GM21737 (cell line): ENCODE results near the gene LEPR.
"Not testable (repeated sequence)": the region's sequence is repeated elsewhere in the genome, so short reads cannot be mapped to it uniquely, and the experiment has no call there.

Source experiments
- ATAC-seq: cut with Tn5 transposase; IDR thresholded peaks from one replicate; pipeline ENCODE4 v1.9.1; 2021; ENCODE audit warnings: mild to moderate bottlenecking, moderate library complexity; ENCODE audit not compliant: unreplicated experiment

LEPR gene

DNA sequence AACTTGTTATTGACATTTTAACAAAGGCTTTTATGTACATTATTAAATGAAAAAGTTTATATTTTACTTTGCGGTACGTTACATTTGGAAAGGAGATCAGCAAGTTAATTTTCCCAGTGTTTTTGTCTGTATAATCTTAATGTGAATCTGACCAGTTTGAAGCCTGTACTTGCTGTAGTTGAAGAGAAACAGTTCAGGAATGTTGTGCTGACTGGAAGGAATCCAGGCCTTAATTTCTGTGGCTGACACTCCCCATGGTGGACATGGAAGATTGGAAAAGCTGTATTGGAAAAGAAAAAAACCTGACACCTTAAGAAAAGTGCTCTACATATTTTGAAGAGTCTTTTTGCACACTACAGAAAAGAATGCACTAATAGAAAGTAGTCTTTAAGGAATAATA is 15.5 kb downstream of the LEPR start:
- ATAC-seq = no peak

DNA sequence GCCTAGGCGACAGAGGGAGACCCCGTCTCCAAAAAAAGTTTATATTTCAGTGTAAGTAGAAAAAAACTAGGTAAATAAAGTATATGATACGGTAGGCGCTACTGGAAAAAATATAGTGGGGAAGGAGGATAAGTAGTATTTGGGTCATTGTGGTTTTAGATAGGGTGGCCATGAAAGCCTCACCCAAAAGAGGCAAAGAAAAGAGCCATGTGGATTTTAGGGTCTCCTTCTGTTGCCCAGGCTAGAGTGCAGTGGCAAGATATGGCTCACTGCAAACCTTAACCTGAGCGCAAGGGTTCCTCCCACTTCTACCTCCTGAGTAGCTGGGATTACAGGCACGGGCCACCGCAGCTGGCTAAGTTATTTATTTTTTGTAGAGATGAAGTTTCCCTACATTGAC is 17.1 kb downstream of the LEPR start:
- no peak for ATAC-seq

DNA sequence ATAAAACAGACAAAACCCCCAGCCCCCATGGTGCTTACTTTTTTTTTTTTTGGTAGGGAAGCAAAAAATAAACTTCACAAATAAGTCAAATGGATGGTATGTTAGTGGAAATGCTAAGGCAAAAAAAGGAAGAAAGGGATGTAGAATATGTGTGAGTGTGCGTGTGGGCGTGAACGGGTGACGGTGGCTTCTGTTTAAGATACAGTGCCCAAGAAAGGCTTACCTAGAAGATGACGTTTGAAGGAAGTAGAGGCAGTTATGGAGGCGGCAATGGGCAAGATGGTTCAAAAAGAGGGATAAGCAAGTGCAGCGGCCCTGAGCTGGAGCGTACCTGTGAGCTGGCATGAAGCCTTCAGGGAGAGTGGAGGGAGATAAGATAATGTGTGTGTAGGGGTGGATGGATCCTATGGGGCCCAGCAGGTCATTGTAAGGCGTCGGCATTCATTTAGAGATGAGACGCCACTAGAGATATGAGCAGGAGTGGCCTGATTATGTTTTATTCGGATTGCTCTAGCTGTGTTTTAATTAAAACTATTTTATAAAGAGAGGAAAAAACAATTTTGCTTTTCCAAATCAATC is 19.9 kb downstream of the LEPR start:
- no peak for ATAC-seq

DNA sequence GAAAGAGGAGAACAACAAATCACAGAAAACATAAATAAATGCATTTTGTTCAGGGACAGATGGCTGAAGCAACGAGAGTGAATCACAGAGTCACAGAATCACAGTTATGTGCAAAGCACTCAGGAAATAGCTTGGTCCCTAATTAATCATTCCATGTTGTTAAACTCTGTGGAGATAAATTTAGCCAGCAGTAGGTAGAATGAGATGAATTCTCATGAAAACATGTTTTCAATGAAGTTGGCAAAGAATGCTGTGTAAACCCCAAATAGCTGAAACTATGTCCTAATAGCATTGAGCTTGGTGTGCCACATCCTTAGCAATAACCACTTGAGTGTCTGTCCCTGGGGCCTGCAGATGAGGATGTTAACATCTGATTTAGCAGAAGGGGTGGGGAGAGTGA is 20.4 kb downstream of the LEPR start:
- ATAC-seq = no peak

DNA sequence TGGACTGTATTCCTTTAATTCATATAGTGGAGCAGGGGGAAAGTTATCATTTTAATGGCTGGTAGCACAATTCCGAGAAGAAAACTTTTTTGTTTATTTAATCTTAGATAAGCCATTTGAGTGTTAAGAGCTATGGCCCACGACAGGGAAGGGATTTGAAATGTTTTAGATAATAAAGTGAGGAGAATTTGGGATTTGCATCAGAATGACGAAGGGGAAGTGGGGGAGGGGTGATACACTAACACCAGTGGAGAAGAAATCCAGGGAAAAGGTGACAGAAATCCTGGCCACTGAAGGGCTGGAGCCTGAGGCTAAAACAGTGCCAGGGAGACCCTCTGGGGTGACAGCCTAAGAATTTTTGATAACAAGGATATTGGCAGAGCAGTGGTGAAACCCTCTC is 21.0 kb downstream of the LEPR start:
- no peak for ATAC-seq

DNA sequence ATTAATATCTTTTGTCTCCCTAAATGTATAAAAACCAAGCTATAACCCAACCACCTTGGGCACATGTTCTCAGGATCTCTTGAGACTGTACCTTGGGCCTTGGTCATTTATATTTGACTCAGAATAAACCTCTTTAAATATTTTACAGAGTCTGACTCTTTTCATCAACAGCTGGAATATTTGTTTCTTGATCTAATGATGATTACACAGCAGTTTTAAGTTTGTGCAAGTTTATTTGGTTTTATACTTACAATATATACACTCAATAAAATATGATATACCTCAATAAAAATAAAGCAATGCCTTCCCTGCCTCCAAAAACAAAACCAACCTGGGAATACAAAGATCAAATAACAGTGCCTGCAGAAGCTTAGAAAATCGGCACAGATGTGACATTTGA is 22.0 kb downstream of the LEPR start:
- ATAC-seq = no peak

DNA sequence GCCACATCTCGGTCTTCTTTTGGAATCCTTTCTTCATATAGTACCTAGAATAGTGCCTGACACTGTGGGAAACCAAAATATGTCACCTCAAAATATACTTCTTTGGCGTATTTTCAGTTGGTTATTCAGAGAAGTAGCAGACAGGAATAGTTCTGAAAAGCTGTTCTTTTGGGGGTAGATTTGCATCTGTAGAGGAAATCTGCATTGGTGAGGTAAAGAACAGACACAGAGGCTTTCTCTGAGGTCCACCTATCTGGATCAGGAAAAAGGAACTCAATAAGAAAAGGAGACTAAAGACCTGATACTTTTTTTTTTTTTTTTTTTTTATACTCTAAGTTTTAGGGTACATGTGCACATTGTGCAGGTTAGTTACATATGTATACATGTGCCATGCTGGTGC is 23.2 kb downstream of the LEPR start:
- ATAC-seq = no peak

DNA sequence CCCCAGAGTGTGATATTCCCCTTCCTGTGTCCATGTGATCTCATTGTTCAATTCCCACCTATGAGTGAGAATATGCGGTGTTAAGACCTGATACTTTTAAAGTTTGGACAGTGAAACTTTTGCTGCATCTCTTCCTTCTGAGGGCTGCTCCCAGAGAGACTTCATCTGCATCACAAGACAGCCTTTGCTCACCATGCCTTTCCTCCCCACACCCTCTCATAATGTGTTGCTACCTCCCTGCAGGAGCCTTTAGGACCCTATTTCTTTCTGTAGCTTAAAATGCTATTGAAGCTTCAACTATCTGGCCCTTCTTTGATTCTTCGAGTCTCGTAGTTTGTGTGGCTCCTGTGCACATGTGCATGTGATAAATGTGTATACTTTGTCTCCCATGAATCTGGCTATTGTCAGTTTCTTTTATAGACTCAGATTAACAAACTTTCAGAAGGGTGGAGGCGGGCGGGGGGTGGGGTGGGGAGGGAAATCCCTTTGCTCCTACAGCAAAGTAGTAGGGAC is 23.7 kb downstream of the LEPR start:
- no peak for ATAC-seq

DNA sequence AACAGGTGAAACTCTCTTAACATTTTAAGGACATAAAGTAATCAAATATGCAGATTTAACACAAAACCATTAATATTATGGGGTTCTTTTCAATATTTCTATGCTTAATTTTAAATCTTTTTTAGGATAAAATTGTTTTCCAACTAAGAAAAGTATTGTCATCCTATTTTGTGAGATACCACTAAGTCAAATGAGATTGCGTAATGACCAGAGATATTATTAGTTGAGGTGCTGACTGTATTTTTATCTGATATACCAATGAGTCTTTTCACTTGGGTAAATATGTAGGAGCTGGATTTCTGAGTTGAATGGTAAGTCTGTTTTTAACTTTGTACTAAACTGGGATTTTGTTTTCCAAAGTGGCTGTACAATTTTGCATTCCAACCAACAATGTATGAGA is 25.4 kb downstream of the LEPR start:
- no peak for ATAC-seq

DNA sequence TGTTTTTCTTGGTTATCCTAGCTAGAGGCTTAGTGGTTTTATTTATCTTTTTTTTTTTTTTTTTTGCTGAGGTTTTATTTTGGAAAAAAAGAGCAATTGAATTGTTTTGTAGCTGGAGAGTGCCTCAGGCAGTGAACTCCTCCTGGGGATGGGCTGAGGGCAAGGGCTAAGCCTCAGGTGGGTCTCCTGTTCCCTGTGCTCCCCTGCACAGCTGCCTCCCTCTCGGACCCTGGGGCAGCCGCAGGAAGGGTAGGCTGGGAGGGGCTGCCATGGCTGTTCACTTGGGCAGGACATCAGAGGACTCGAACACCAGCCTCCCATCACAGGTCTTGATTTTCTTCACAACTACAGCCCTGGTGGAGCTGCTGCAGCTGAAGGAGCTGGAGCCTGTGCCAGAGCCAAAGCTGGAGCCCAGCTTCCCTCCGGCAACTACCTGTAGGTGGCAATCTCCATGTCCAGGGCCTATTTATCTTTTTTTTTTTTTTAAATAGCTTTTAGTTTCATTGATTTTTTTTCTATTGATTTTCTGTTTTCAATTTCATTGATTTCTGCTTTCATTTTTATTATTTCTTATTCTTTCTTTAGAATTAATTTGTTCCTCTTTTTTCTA is 28.9 kb downstream of the LEPR start:
- ATAC-seq = no peak

DNA sequence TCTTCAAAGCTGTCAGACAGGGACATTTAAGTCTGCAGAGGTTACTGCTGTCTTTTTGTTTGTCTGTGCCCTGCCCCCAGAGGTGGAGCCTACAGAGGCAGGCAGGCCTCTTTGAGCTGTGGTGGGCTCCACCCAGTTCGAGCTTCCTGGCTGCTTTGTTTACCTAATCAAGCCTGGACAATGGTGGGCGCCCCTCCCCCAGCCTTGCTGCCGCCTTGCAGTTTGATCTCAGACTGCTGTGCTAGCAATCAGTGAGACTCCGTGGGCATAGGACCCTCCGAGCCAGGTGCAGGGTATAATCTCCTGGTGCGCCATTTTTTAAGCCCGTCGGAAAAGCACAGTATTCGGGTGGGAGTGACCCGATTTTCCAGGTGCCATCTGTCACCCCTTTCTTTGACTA is 35.2 kb downstream of the LEPR start:
- not testable (repeated sequence) for ATAC-seq

DNA sequence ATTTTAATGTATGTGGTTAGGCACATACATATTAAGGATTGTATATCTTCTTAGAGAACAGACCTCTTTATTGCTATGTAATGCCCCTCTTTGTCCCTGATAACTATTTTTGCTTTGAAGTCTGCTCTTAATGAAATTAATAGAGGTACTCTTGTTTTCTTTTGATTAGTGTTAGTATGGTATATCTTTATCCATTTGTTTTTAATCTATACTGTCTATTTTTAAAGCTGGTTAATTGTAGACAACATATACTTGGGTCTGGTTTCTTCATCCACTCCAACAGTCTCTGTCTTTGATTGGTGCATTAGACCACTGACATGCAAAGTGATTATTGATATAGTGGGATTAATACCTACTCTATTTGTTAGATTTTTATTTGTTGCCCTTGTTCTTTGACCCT is 36.0 kb downstream of the LEPR start:
- no peak for ATAC-seq

DNA sequence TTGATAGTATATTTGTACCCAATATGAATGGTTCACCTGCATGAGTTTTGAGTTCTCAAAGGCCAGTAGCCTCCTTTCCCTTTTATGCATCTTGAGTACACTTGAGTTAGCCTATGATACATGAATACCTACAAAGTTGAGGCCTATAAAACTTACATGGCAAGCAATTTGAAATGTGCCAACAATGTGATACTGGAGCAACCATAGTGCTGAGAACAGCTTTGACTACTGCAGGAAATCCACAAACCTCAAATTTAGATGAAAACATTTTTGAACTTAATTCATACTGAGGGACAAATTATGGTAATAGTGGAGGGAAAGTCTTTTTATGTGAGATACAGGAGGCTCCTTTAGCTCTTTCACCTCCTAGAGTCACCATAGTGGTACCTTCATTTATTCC is 37.4 kb downstream of the LEPR start:
- ATAC-seq = no peak

DNA sequence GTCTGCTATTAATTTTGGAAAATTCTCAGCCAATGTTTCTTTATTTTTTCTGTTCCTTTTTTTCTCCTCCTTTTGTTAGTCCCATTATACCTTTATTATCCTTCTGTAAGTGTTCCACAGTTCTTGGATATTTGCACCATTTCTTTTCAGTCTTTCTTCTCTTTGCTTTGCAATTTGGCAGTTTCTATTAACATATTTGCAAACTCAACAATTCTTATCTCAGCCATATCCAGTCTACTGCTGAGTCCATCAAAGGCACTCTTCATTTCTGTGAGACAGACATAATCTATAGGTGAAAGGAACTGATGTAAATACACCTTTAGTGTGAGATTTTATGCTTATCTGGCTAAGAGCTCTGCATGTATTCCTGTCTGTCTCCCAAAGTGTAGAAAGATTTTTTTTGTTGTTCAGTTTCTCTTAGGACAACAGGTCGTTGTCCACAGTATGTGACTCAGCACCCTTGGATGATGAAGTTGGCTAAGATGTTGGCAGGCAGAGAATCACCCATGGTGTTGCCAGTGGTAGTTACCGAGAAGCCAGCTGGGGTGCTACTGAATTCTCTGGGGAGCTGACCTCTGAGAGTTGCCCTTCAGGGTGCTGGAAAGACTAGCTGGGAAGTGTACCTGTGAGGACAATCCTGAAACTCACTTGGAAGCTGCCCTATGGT is 38.4 kb downstream of the LEPR start:
- no peak for ATAC-seq

DNA sequence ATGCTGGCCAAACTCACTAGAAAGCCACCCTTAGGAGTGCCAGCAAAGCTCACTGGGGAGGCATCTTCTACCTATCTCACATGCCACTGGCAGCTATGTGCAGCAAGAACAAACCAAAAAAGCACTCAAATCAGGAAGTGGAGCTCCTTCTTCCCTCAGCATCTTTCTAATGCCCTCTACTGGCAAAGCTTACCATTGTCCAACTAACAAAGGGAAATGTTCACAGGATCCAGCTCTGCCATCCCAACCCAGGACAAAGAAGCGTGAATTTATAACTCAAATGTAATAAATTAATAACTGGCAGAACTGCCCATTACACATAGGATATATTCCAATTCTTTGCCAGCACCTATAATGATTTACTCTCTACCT is 38.9 kb downstream of the LEPR start:
- ATAC-seq = peak; percentile 57

DNA sequence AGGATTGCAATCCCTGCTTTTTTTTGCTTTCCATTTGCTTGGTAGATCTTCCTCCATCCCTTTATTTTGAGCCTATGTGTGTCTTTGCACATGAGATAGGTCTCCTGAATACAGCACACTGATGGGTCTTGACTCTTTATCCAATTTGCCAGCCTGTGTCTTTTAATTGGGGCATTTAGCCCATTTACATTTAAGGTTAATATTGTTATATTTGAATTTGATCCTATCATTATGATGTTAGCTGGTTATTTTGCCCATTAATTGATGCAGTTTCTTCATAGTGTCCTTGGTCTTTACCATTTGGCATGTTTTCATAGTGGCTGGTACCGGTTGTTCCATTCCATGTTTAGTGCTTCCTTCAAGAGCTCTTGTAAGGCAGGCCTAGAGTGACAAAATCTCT is 45.4 kb downstream of the LEPR start:
- not testable (repeated sequence) for ATAC-seq

DNA sequence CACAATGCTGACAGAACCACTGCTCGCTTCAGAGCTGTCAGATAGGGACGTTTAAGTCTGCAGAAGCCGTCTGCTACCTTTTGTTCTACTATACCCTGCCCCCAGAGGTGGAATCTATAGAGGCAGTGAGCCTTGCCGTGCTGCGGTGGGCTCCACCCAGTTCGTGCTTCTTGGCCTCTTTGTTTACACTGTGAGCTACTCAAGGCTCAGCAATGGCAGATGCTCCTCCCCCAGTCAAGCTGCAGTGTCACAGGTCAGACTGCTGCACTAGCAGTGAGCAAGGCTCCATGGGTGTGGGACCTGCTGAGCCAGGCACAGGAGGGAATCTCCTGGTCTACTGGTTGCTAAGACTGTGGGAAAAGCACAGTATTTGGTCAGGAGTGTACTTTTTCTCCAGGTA is 47.1 kb downstream of the LEPR start:
- no peak for ATAC-seq

DNA sequence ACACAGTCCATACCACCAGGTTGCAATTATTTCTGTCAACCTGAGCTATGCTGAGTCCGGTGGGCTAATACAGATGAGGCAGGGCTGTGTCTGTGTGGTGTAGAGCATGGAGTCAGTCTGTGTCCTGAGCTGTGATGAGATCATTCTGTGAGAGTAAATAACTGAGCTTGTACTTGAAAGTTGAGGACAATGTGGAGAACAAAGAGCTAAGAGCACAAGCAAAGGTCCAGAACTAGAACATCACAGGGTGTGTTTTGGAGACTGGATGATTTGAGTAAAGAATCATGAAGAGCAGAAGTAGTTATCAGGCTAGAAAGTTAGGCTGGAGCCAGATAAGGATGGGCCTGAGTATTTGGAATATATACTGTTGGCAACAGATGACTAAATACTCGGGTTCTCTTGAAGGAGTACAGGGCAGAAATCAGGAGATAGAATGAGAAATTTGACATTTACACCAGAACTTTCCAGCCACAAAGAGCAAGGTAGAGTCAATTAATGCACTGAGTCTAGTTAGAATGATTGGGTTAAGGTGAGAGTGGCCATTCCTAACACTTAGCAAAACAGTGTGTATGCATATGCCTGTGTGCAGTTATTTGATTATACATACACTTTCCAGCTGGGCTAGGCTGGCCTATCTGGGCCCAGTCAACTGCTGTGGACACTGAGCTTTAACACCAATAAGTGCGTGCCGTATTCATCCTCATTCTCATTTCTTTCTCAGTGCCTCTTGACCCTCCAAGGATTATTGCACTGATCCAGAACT is 48.8 kb downstream of the LEPR start:
- ATAC-seq = no peak

DNA sequence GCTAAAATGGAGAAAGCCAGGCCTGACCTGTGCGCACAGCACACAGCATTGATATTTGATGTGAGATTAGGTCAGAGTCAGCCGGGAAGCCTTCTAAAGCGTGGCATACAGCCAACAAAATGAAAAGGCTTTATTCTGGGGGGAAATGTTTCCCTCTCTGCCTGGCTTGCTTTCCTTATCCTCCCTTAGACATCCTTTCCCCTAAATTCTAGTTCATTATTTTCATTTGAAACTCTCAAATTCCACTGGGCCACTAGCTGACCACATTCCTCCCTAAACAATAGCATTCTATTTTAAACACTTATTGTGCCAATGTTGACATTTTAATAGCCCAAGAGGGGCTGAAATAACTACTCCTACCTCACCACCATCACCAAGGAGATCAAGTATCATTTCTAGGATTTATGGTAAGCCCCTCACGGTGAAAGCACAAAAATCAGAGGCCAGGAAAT is 49.4 kb downstream of the LEPR start:
- ATAC-seq = no peak
